Gastrocnemius medialis (tissue), 4 donors: ENCODE results near the gene SETDB1. TPM values are rescaled to one million over a fixed set of nuclear protein-coding genes. Genes with fewer than 3 reads are reported as not detected.
"Not testable (repeated sequence)": the region's sequence is repeated elsewhere in the genome, so short reads cannot be mapped to it uniquely, and the experiment has no call there.

Experiments used
- ATAC-seq, 2 donors: fragments of 150-250 bp; one replicate each; pipeline ENCODE4 v1.9.1; 2016
- DNase-seq, 2 donors: peaks; one replicate each; pipeline ENCODE4 v3.0.0-alpha.2; 2019
- H3K27ac ChIP-seq, 4 donors: fragments of 200-600 bp; sonication (generic); 1 replicate in 1 of 4; 2 replicates in 3 of 4; pipeline ENCODE4 v1.5.1; 2016 to 2018; ENCODE audit warnings: mild to moderate bottlenecking in 2 of 4, moderate library complexity in 1 of 4
- H3K27me3 ChIP-seq, 3 donors: fragments of 200-600 bp; sonication (generic) in 2 of 3; 1 replicate in 1 of 3; 2 replicates in 2 of 3; pipeline versions ENCODE4 v1.5.1 to v1.6.0; 2016 to 2019; ENCODE audit warnings: mild to moderate bottlenecking in 1 of 3, moderate library complexity in 1 of 3
- H3K36me3 ChIP-seq, 2 donors: fragments of 200-600 bp; sonication (generic) in 1 of 2; one replicate each; pipeline ENCODE4 v1.5.1; 2017 to 2018
- H3K4me1 ChIP-seq, 2 donors: fragments of 200-600 bp; sonication (generic) in 1 of 2; one replicate each; pipeline ENCODE4 v1.5.1; 2016 to 2017; ENCODE audit warnings: mild to moderate bottlenecking in 2 of 2
- H3K4me3 ChIP-seq, 4 donors: fragments of 200-600 bp; sonication (generic) in 3 of 4; 1 replicate in 1 of 4; 2 replicates in 3 of 4; pipeline ENCODE4 v1.5.1; 2016 to 2019; ENCODE audit warnings: mild to moderate bottlenecking in 2 of 4
- H3K9me3 ChIP-seq, 3 donors: fragments of 200-600 bp; sonication (generic) in 2 of 3; 1 replicate in 1 of 3; 2 replicates in 2 of 3; pipeline ENCODE4 v1.5.1; 2016 to 2019
- CTCF ChIP-seq, 5 experiments: fragments of 450-650 bp in 3 of 5; fragments of 200-600 bp in 2 of 5; sonication (generic) in 2 of 5; IDR thresholded peaks in 4 of 5; conservative IDR thresholded peaks in 1 of 5; 1 replicate in 4 of 5; 2 replicates in 1 of 5; pipeline ENCODE4 v1.5.1; 2016 to 2019; ENCODE audit warnings: antibody characterized with exemption in 5 of 5, mild to moderate bottlenecking in 3 of 5, moderate library complexity in 3 of 5
- POLR2A ChIP-seq, 2 donors: fragments of 450-650 bp; IDR thresholded peaks; one replicate each; pipeline ENCODE4 v1.6.1; 2017; ENCODE audit warnings: antibody characterized with exemption in 2 of 2, mild to moderate bottlenecking in 2 of 2, moderate library complexity in 2 of 2
- in situ Hi-C, 4 donors: fragments of 200-750 bp; cut with MboI; loops; one replicate each; pipeline versions ENCODE4 v1.15.0 to v1.8.0; 2017; ENCODE audit warnings: low sequenced_read_pairs in 4 of 4
- intact Hi-C: fragments of 100-400 bp; cut with DNase I; formaldehyde crosslinking; loops from one replicate; pipeline ENCODE4 v1.15.1; 2023; ENCODE audit warnings: low total_unique reads
- total RNA-seq, 4 donors: library from RNA; depleted of rRNA; stranded (reverse); fragments of >200 nt; gene quantifications; one replicate each; pipeline versions ENCODE4 v1.1.0 to v1.2.3, GENCODE V29; 2016

Gene SETDB1
- total RNA-seq, 4 donors from 2014 or later = 13.7 to 20.8 (median 17.3) TPM

- H3K4me3 ChIP-seq = no peak overlapping the region
- no peak overlapping the region for H3K27ac ChIP-seq
- no peaks in the 10 kb centered on the region for H3K9me3 ChIP-seq
- intact Hi-C loops (no loop called here), in situ Hi-C loops (no loop called here)
- no peak for DNase-seq
- no peaks in the 10 kb centered on the region for H3K27me3 ChIP-seq
- no peak for ATAC-seq
- TF ChIP-seq CTCF (IDR thresholded peaks at IDR 0.05 in 4 of 5, conservative IDR thresholded peaks at IDR 0.05 in 1 of 5) (no peak), POLR2A (IDR thresholded peaks at IDR 0.05) (no peak)
- H3K36me3 ChIP-seq = no peaks in the 10 kb centered on the region
- H3K4me1 ChIP-seq = no peaks in the 10 kb centered on the region
These were observed 37.4 kb upstream of the SETDB1 start for GRCh38 chr1:150888727-150889126.

GRCh38 chr1:150890033-150890416 is 36.1 kb upstream of the SETDB1 start:
- H3K27ac ChIP-seq = no peak overlapping the region
- TF ChIP-seq POLR2A (IDR thresholded peaks at IDR 0.05) (no peak), CTCF (IDR thresholded peaks at IDR 0.05 in 4 of 5, conservative IDR thresholded peaks at IDR 0.05 in 1 of 5) (no peak)
- intact Hi-C loops = no loop called here
- H3K4me1 ChIP-seq = peaks cover 0 to 2% of the 10 kb centered on the region in 2 donors
- DNase-seq (no peak), ATAC-seq (no peak)
- in situ Hi-C loops = no loop called here
- no peaks in the 10 kb centered on the region for H3K36me3 ChIP-seq
- no peaks in the 10 kb centered on the region for H3K9me3 ChIP-seq
- no peaks in the 10 kb centered on the region for H3K27me3 ChIP-seq
- H3K4me3 ChIP-seq = no peak overlapping the region

GRCh38 chr1:150893336-150893913 is 32.7 kb upstream of the SETDB1 start:
- no peak for TF ChIP-seq CTCF (IDR thresholded peaks at IDR 0.05 in 4 of 5, conservative IDR thresholded peaks at IDR 0.05 in 1 of 5)
- TF ChIP-seq POLR2A (IDR thresholded peaks at IDR 0.05) = no peak
- no peaks in the 10 kb centered on the region for H3K9me3 ChIP-seq
- H3K4me3 ChIP-seq = no peak overlapping the region
- intact Hi-C loops = no loop called here
- no peaks in the 10 kb centered on the region for H3K27me3 ChIP-seq
- DNase-seq (no peak), ATAC-seq (no peak)
- peaks cover 6 to 8% of the 10 kb centered on the region in 2 donors for H3K4me1 ChIP-seq
- H3K27ac ChIP-seq = no peak overlapping the region
- in situ Hi-C loops = no loop called here
- no peaks in the 10 kb centered on the region for H3K36me3 ChIP-seq

GRCh38 chr1:150895618-150896017 is 30.5 kb upstream of the SETDB1 start:
- ATAC-seq (peak; percentile 100), DNase-seq (peak; percentile 72 to 89)
- no peaks in the 10 kb centered on the region for H3K36me3 ChIP-seq
- H3K27me3 ChIP-seq = no peaks in the 10 kb centered on the region
- in situ Hi-C loops (no loop called here), intact Hi-C loops (loop anchor here (1.0 kb wide), 2 partner anchors 18 to 27 kb away; no protein-coding TSS in a partner anchor)
- TF ChIP-seq POLR2A (IDR thresholded peaks at IDR 0.05) (no peak), CTCF (IDR thresholded peaks at IDR 0.05 in 4 of 5, conservative IDR thresholded peaks at IDR 0.05 in 1 of 5) (no peak)
- H3K4me1 ChIP-seq = peaks cover 6 to 8% of the 10 kb centered on the region in 2 donors
- H3K4me3 ChIP-seq = no peak overlapping the region
- H3K27ac ChIP-seq = peak overlapping the region; percentile 81 to 90 (median 86)
- H3K9me3 ChIP-seq = no peaks in the 10 kb centered on the region

- intact Hi-C loops, in situ Hi-C loops: not testable (repeated sequence)
These were observed 26.4 kb upstream of the SETDB1 start for GRCh38 chr1:150899795-150900194.

More at GRCh38 chr1:150899795-150900194, 26.4 kb upstream of the SETDB1 start:
- not testable (repeated sequence) for H3K4me1 ChIP-seq, DNase-seq, ATAC-seq, H3K36me3 ChIP-seq, H3K9me3 ChIP-seq, H3K27me3 ChIP-seq, H3K4me3 ChIP-seq, H3K27ac ChIP-seq
